GM06990 (cell line): ENCODE data around the gene EHD4.

Source experiments
- DNase-seq: peaks from one replicate; pipeline ENCODE4 v3.0.0-alpha.2; 2011; ENCODE audit not compliant: insufficient read length; ENCODE audit errors: extremely low read depth
- H3K27me3 ChIP-seq: replicated peaks from 2 replicates; pipeline ENCODE4 v1.6.0; 2011; ENCODE audit warnings: low read length; ENCODE audit not compliant: control insufficient read depth, insufficient read depth
- H3K36me3 ChIP-seq: 2 replicates; pipeline ENCODE4 v1.5.1; 2011; ENCODE audit warnings: low read length; ENCODE audit not compliant: control insufficient read depth, insufficient read depth
- H3K4me3 ChIP-seq: replicated peaks from 2 replicates; pipeline ENCODE4 v1.5.1; 2011; ENCODE audit warnings: low read depth, mild to moderate bottlenecking, control low read depth, low read length
- TF ChIP-seq, protein P1 (sequence below): IDR thresholded peaks from 2 replicates; pipeline ENCODE4 v1.5.1; 2011; ENCODE audit warnings: low read length, control low read depth, mild to moderate bottlenecking, inconsistent platforms; ENCODE audit not compliant: insufficient read depth, poor library complexity, severe bottlenecking

The EHD4 gene

DNA sequence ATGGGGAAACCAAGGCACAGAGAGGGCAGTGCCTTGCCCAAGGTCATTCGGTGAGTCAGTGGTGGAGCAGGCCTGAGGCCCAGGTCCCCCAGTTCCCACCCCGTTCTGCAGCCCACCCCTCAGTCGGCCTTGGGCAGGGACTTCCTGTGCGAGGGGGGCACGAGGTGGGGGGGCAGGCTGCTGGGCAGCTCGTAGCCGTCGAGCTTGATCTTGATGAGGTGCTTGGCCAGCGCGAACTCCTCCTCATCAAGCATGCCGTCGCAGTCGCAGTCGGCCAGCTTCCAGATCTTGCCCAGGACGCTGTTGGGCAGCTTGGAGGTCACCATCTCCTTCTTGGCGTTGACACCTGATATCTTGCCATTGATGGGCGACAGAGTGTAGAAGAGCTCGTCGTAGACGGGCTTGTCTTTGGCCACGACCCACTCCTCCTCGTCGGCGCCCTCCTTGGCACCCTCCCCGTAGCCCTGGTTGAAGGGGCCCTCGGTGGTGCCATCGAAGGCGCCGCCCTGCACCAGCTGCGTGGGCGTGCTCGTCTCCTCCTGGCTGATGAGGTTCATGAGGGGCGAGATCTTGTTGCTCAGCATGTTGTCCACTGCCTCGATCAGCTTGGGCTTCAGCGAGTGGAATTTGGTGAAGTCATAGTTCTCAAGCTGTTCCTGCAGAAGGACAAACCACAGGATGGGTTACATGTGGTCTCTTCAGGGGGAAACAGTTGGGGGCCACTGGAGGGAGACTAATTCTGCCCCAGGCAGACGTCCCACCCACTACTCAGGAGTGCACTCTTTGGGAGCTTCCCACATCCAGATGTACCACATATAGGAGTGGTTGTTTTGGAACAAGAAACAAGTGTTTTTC, 71.6 kb downstream of the EHD4 start:
- TF ChIP-seq, protein P1, sequence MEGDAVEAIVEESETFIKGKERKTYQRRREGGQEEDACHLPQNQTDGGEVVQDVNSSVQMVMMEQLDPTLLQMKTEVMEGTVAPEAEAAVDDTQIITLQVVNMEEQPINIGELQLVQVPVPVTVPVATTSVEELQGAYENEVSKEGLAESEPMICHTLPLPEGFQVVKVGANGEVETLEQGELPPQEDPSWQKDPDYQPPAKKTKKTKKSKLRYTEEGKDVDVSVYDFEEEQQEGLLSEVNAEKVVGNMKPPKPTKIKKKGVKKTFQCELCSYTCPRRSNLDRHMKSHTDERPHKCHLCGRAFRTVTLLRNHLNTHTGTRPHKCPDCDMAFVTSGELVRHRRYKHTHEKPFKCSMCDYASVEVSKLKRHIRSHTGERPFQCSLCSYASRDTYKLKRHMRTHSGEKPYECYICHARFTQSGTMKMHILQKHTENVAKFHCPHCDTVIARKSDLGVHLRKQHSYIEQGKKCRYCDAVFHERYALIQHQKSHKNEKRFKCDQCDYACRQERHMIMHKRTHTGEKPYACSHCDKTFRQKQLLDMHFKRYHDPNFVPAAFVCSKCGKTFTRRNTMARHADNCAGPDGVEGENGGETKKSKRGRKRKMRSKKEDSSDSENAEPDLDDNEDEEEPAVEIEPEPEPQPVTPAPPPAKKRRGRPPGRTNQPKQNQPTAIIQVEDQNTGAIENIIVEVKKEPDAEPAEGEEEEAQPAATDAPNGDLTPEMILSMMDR = no peak
- no peak overlapping the region for H3K4me3 ChIP-seq
- no peak for DNase-seq
- no peaks in the 10 kb centered on the region for H3K27me3 ChIP-seq
- H3K36me3 ChIP-seq = peaks cover 32% of the 10 kb centered on the region

GRCh38 chr15:41899854-41900442, 72.4 kb downstream of the EHD4 start:
- Histone ChIP-seq H3K27me3 (no peaks in the 10 kb centered on the region), H3K4me3 (no peak overlapping the region), H3K36me3 (peaks cover 25% of the 10 kb centered on the region)
- TF ChIP-seq, protein P1 = no peak
- no peak for DNase-seq

GRCh38 chr15:41897363-41897799, 75.0 kb downstream of the EHD4 start:
- no peak for DNase-seq
- H3K27me3 ChIP-seq = no peaks in the 10 kb centered on the region
- no peak overlapping the region for H3K4me3 ChIP-seq
- TF ChIP-seq, protein P1 = no peak
- peaks cover 18% of the 10 kb centered on the region for H3K36me3 ChIP-seq

GRCh38 chr15:41896566-41896965, 75.8 kb downstream of the EHD4 start:
- DNase-seq = no peak
- Histone ChIP-seq H3K4me3 (no peak overlapping the region), H3K27me3 (no peaks in the 10 kb centered on the region), H3K36me3 (peaks cover 14% of the 10 kb centered on the region)
- TF ChIP-seq, protein P1 = no peak

GRCh38 chr15:41895957-41896356, 76.4 kb downstream of the EHD4 start:
- H3K4me3 ChIP-seq = no peak overlapping the region
- DNase-seq = no peak
- no peaks in the 10 kb centered on the region for H3K27me3 ChIP-seq
- H3K36me3 ChIP-seq = peaks cover 14% of the 10 kb centered on the region
- TF ChIP-seq, protein P1 = no peak
